Subcutaneous preadipocyte (primary cell): ENCODE results near the gene FAM32A. TPM values are rescaled to one million over a fixed set of nuclear protein-coding genes. Genes with fewer than 3 reads are reported as not detected.

Experiments
- small RNA-seq: library from RNA; depleted of rRNA; stranded (forward); fragments of <200 nt; gene quantifications from one replicate; pipeline ENCODE3, GENCODE V24; 2012
- total RNA-seq: library from RNA; depleted of rRNA; stranded (reverse); fragments of >200 nt; gene quantifications from 2 replicates; pipeline ENCODE4 v1.2.3, GENCODE V29; 2012

The FAM32A gene
- total RNA-seq: 86.4 and 92.6 TPM in 2 replicates

GRCh38 chr19:16185123-16185767 lies at the start of gene FAM32A:
TSS of gene FAM32A (plus strand) at chr19:16185410. CDS start at chr19:16185443, 33 bp downstream.

GRCh38 chr19:16143399-16144215 lies 41.6 kb upstream of the FAM32A start, which contains the start of gene HSH2D:
TSS of gene HSH2D (plus strand) at chr19:16143685. CDS start at chr19:16148751, 5,066 bp downstream.

DNA sequence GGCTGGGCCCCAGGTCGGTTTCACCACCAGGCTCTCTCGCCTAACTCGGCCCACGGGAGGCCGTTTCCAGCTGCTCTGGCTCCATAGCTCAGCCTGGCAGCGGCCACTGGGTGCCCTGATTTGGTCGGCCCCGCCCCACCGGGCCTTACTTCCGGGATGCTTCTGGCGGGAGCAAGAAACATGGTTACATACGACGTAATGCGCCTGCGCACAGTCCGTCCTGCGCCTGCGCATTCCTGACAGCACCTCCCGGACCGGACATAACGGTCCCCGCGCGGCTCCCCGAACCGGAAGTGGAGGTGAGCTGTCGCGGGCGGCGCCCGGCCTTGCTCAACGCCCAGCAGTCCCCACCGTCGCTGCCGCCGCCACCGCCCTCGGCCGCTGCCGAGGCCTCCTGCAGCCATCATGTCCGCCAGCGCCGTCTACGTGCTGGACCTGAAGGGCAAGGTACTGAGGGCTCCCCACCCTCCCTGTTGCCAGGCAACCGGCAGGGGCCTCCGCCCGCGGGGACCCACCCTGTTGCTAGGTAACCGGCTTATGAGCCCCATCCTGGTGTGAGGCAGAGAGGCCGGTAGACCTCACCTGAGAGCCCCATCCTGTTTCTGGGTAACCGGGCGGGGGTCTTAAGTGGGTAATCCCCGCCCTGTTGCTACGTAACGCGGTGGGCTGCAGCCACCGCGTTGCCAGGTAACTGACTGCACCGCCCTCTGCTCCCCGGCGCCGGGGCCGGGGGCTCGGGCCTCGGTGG lies 12.6 kb downstream of the FAM32A start, which contains the start of gene AP1M1:
Gene AP1M1 (plus strand): TSS at position 290 of the 748 bp plus-strand sequence. CDS start 116 bp downstream, at position 406.

Small RNA genes lying within 50 kb of the gene (small RNA-seq; reads per million reads assigned to genes)
- gene RF00017: not detected

Other genes starting within 250 kb of the FAM32A start
- gene OR10H4, start 236.4 kb upstream of the FAM32A start, total RNA-seq: not detected in 2 replicates
- gene TPM4, start 108.9 kb upstream of the FAM32A start, total RNA-seq: 902 and 934 TPM in 2 replicates
- 80.1 and 113 TPM in 2 replicates for gene RAB8A, start 73.5 kb upstream of the FAM32A start, total RNA-seq
- gene HSH2D, start 41.7 kb upstream of the FAM32A start, total RNA-seq: not detected in 2 replicates
- gene CIB3, start 11.9 kb upstream of the FAM32A start, total RNA-seq: not detected in 2 replicates
- gene AP1M1, start 12.5 kb downstream of the FAM32A start, total RNA-seq: 124 and 135 TPM in 2 replicates
- gene KLF2, start 139.4 kb downstream of the FAM32A start, total RNA-seq: 0.37 and 0.78 TPM in 2 replicates